LNCaP clone FGC (cell line): ENCODE data around the gene RUNX3.

Source experiments
- DNase-seq: peaks from one replicate; pipeline ENCODE4 v3.0.0-alpha.2; 2011; ENCODE audit warnings: low read depth
- H3K4me3 ChIP-seq: 2 replicates; pipeline ENCODE4 v1.5.1; 2011; ENCODE audit warnings: mild to moderate bottlenecking, low read depth, low read length, control low read depth
- TF ChIP-seq, protein P1 (sequence below): IDR thresholded peaks from 2 replicates; pipeline ENCODE4 v1.5.1; 2012; ENCODE audit warnings: mild to moderate bottlenecking; ENCODE audit not compliant: control insufficient read depth, insufficient read depth; ENCODE audit errors: extremely low read depth

RUNX3 gene

DNA sequence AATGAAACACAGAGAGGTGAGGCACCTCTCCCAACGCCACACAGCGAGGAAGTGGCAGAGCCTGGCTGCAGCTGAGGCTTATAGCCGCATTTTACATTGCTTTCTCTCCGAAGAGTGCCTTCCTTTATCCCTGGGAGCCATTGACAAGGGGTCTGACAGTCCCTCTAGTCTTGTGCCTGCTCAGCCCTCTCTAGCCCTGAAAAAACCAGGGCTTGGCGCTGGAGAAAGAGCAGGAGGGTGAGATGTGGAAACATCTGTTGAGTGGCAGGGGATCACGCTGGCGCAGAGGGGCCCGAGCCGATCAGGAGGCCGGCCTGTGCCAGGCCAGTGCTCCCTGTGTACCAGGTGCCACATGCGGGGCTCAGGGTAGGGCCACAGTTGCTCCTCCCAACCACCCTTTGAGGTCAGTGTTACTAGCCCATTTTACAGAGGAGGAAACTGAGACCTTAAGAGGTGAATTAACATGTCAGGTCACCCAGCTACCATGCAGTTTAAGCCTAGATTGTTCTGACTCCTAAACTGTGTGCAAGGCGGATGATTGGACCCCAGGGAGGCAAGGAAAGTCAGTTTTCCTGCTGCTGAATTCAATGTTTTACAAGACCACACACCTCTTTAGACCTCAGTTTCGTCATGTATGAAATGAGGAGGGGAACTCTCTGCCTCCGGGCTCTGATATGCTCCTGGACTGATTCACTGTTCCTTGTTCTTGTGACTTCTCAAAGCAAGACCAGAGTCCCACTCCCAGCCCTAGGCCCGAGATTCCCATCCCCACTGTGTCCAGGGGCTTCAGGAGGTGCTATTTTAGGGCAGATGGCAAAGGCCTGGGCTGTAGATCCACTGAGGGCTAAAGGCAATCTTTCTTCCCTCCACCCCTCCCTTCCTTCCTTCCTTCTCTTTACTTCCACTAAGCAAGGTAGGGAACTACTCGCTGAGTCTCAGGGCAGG lies 28.0 kb upstream of the RUNX3 start:
- DNase-seq = no peak
- H3K4me3 ChIP-seq = no peak overlapping the region
- TF ChIP-seq, protein P1, sequence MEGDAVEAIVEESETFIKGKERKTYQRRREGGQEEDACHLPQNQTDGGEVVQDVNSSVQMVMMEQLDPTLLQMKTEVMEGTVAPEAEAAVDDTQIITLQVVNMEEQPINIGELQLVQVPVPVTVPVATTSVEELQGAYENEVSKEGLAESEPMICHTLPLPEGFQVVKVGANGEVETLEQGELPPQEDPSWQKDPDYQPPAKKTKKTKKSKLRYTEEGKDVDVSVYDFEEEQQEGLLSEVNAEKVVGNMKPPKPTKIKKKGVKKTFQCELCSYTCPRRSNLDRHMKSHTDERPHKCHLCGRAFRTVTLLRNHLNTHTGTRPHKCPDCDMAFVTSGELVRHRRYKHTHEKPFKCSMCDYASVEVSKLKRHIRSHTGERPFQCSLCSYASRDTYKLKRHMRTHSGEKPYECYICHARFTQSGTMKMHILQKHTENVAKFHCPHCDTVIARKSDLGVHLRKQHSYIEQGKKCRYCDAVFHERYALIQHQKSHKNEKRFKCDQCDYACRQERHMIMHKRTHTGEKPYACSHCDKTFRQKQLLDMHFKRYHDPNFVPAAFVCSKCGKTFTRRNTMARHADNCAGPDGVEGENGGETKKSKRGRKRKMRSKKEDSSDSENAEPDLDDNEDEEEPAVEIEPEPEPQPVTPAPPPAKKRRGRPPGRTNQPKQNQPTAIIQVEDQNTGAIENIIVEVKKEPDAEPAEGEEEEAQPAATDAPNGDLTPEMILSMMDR = no peak

DNA sequence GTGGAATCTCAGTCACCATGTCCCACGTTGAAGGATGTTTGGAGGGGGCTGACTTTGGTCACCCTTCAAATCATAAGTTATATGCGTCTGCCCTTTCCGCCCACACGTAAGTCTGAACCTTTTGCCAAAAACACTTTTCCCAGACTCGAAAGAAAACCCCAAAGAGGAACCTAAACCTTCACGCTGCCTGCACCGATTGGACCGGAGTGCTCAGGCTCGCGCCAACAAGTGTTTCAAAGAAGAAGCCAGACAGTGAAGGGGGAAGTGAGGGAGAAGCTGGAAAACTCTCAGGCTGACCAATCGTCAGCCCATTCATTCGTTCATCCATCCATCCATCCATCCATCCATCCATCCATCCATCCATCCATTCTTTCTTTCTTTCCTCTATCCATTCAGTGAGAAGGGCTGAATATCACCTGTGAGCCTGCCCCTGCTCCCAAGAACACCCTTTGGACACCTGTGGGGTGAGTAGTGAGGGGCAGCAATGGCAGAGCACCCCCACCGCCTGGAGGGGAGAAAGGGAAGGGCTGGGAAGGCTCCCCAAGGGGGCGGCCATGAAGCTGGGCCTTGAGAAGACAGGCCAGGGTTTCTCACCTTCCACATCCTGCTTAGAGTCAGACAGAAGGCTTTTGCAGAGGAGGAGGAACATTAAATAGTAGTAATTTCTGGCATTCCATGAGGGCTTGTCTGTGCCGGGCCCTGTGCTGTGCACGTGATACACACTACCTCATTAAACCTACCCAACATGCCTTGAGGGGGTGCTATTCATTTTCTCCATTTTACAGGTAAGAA lies 27.1 kb upstream of the RUNX3 start:
- TF ChIP-seq, protein P1 = no peak
- no peak for DNase-seq
- no peak overlapping the region for H3K4me3 ChIP-seq

DNA sequence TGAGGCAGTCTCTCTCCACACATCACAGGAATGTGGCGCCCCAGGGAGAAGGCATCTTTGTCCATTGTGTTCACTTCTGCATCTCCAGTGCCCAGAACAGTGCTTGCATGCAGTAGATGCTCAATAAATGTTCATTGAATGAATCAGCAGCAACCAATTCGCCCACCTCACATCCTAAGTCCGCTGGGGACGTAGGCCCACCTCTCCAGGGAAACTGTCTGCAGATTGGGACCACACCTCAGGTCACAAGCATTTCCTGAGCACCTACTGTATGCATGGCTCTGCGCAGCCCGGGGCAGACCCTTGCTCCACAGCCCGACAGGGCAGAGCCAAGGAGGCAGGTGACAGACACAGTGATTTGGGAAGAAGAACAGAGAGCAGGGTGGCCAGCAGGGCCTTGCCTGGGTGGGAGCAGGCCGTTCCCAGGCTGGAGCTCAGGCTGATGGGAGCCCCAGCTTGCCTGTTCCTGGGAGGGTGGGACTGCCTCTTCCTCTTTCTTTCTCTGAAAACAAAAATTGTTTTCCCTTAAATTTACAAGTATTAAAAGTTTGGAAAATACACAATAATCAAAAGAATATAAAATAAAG lies 25.8 kb upstream of the RUNX3 start:
- H3K4me3 ChIP-seq = no peak overlapping the region
- TF ChIP-seq, protein P1 = no peak
- DNase-seq = no peak

DNA sequence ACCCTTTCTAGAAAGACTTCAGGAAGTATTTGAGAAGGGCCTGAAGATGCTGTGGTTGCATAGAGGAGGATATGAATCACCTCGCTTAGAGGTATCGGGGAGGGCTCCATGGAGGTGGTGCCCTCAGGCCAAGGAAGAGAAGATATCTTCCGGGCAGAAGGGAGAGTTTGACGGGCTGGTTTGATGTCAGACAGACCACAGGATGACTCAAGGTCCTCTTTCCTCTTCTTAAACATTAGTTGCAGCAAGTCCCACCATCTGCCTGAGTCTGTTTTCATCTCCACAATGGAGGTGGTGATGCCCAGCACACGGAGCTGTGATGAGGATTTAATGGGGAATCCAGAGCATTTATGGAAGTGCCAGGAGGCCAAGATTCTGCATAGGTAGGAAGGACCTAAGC lies 25.1 kb upstream of the RUNX3 start:
- no peak overlapping the region for H3K4me3 ChIP-seq
- TF ChIP-seq, protein P1 = no peak
- DNase-seq = no peak

DNA sequence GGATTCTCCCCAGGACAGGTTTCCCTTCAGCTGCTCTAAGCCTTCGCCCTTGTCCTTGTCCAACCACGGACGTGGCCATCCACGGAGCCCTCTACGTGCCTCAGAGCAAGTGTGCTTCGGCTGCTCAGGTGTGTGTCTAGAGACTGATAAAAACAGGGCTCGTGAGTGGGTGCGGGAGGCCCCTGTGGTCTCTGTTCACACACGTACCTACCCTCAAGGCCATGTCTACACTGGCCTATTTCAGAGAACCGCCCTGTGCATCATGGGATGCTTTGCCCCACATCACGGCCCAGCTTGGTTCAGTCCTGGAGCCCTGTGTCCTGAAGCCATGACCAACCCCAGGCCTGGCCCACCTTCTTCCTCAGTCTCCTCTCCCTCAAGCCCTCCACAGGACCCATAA lies 24.6 kb upstream of the RUNX3 start:
- H3K4me3 ChIP-seq = no peak overlapping the region
- TF ChIP-seq, protein P1 = no peak
- DNase-seq = no peak

DNA sequence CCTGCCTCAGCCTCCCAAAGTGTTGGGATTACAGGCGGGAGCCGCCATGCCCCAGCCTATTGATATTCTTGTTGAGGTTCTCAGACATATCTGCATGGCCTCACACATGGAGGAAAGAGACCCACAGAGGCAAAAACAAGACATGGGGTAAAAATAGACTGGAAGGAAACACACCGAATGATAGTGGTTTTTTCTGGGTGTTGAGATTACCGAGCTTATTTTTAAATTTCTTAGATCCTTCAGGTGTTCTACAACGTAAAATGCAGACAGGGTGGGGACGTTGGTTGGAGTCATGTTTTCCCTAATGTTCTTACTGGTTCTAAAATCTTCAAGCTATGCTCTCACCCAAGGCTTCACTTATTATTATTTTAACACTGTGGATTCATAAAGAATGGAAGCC lies 23.9 kb upstream of the RUNX3 start:
- no peak overlapping the region for H3K4me3 ChIP-seq
- TF ChIP-seq, protein P1 = no peak
- DNase-seq = no peak
